ENCODE results near the gene HHIPL1. TPM values are rescaled to one million over a fixed set of nuclear protein-coding genes. Genes with fewer than 3 reads are reported as not detected.

Gene HHIPL1
- total RNA-seq, 1 experiment from 2014 or later = 2.6 TPM

DNA sequence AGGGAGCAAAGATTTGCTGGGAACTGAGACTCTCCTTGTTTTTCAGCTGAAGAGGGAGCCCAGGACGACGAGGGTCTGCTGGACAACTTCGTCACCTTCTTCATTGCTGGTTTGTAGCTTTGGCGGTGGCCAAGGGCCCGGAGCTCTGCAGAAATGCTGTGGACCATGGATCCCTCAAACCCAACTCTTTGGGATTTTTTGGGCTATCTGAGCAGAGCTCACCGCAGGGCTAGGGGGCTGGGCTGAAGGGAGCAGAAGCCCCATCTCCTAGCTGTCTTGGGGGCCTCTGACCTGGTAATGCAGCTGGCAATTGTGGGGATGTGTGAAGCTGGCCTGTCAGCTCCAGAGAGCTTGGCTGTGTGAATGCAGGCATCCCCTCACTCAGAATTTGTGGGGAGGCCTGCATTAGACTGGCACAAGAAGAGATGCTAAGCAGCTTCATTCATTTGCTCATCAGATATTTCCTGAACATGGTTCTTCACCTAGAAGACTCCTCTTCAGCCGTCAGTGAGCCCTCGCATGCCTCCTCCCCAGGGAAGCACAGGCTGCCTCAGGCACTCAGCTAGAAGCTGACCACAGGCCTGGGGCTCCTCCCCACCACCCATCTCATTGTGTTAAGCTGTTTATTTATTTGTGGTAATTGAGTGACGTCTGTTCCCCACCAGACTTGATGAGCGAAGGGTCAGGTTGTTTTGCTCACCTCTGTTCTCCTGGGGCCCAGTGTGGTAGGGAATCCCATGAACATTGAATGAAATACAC lies 71.3 kb downstream of the HHIPL1 start:
- H3K36me3 Mint-ChIP-seq (ENCODE audit: insufficient read depth in 1 of 3, low read depth in 3 of 3) = no peaks in the 10 kb centered on the region
- peaks cover 10 to 15% of the 10 kb centered on the region in 2 experiments for H3K4me1 Mint-ChIP-seq
- Histone ChIP-seq H3K4ac (ENCODE audit: low read depth, low read length) (no peak overlapping the region), H3K27ac (ENCODE audit: insufficient read length, low read depth, low read length) (no peak overlapping the region), H3K4me1 (ENCODE audit: insufficient read depth, low read length) (no peaks in the 10 kb centered on the region), H4K20me1 (ENCODE audit: control insufficient read depth, insufficient read depth, insufficient read length) (no peaks in the 10 kb centered on the region), H3K79me1 (ENCODE audit: insufficient read depth, low read depth, low read length, poor library complexity, severe bottlenecking) (no peaks in the 10 kb centered on the region), H3K79me2 (ENCODE audit: insufficient read depth, low read length) (no peaks in the 10 kb centered on the region), H2AK5ac (ENCODE audit: insufficient read length, low read length) (no peak overlapping the region), H3K23me2 (ENCODE audit: insufficient read length, low read depth, low read length, poor library complexity, severe bottlenecking) (no peaks in the 10 kb centered on the region), H2AFZ (ENCODE audit: low read length) (no peak overlapping the region), H2BK12ac (ENCODE audit: insufficient read length, low read depth, low read length) (no peak overlapping the region), H3K9me3 (ENCODE audit: control insufficient read depth, low read depth, low read length) (no peaks in the 10 kb centered on the region), H4K91ac (ENCODE audit: insufficient read length, low read depth, low read length) (no peak overlapping the region), H3K18ac (ENCODE audit: insufficient read length, low read depth, low read length) (no peak overlapping the region), H3K14ac (ENCODE audit: insufficient read depth, low read length) (no peak overlapping the region), H2BK120ac (ENCODE audit: low read depth, low read length, poor library complexity, severe bottlenecking) (no peak overlapping the region), H3K56ac (ENCODE audit: insufficient read length, low read depth, low read length) (no peak overlapping the region), H2BK20ac (ENCODE audit: low read depth, low read length, poor library complexity, severe bottlenecking) (no peak overlapping the region), H3K9ac (ENCODE audit: extremely low read depth, insufficient read length, low read length) (no peak overlapping the region), H3K27me3 (ENCODE audit: insufficient read depth, low read length) (no peaks in the 10 kb centered on the region), H3K4me2 (ENCODE audit: insufficient read depth, insufficient read length, low read length) (no peak overlapping the region), H2BK5ac (ENCODE audit: insufficient read length, low read length) (no peak overlapping the region), H4K8ac (replicated peaks; ENCODE audit: insufficient read length, low read depth, low read length) (no peak overlapping the region), H2BK15ac (ENCODE audit: low read depth, low read length) (no peak overlapping the region), H3T11ph (ENCODE audit: low read length) (no peak overlapping the region), H4K5ac (ENCODE audit: insufficient read length, low read depth, low read length) (no peak overlapping the region), H3K23ac (ENCODE audit: insufficient read length, low read depth, low read length) (no peak overlapping the region)
- DNase-seq = peak; percentile 15
- WGBS (ENCODE audit: extremely low coverage, insufficient read length, low lambda C conversion rate) = no CpG with 5 or more reads among the region's 10 CpGs
- no peak overlapping the region; a peak in 1 of 7 replicates for H3K27ac Mint-ChIP-seq
- peaks cover 15% of the 10 kb centered on the region for H3K27me3 Mint-ChIP-seq (ENCODE audit: low read depth)
- peaks cover 2 to 20% of the 10 kb centered on the region in 2 experiments; a peak in 4 of 5 replicates for H3K9me3 Mint-ChIP-seq
- H3K4me3 Mint-ChIP-seq = no peak overlapping the region
- TF ChIP-seq, protein P1, sequence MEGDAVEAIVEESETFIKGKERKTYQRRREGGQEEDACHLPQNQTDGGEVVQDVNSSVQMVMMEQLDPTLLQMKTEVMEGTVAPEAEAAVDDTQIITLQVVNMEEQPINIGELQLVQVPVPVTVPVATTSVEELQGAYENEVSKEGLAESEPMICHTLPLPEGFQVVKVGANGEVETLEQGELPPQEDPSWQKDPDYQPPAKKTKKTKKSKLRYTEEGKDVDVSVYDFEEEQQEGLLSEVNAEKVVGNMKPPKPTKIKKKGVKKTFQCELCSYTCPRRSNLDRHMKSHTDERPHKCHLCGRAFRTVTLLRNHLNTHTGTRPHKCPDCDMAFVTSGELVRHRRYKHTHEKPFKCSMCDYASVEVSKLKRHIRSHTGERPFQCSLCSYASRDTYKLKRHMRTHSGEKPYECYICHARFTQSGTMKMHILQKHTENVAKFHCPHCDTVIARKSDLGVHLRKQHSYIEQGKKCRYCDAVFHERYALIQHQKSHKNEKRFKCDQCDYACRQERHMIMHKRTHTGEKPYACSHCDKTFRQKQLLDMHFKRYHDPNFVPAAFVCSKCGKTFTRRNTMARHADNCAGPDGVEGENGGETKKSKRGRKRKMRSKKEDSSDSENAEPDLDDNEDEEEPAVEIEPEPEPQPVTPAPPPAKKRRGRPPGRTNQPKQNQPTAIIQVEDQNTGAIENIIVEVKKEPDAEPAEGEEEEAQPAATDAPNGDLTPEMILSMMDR (conservative IDR thresholded peaks at IDR 0.05) = no peak

All from H9 (cell line).